ENCODE results near the gene CSTF2.

Gene CSTF2

DNA sequence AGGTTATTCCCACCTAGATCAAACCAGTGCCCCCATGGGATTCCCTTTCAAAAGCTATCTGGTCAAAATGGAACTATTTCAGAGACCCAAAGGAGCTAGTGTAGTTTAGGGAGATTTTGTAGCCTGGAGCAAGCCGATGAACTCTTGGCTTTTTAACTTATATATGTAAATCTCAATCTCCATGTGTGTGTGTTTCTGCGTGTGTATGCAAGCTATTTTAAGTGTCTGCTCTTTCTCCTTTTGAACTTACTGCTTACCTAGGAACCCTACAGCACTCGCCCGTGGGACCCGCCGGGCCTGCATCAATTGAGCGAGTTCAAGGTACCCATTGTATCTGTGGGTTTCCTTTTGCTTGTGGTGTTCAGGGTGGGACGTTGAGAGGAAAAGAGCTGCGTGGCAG lies 10.4 kb downstream of the CSTF2 start:
- no peak overlapping the region for H3K27ac ChIP-seq (ENCODE audit: low read depth, low read length)
- H3K4me1 ChIP-seq (ENCODE audit: control insufficient read depth, insufficient read depth, low read length), result no peaks in the 10 kb centered on the region
- no peaks in the 10 kb centered on the region for H3K27me3 ChIP-seq (ENCODE audit: control insufficient read depth, insufficient read depth, low read length)
- peaks cover 4% of the 10 kb centered on the region for H3K36me3 ChIP-seq (ENCODE audit: control insufficient read depth, insufficient read depth, low read length)
- H3K4me3 ChIP-seq (ENCODE audit: low read length), result no peak overlapping the region
- no peak overlapping the region for H3K9ac ChIP-seq (ENCODE audit: low read length)

DNA sequence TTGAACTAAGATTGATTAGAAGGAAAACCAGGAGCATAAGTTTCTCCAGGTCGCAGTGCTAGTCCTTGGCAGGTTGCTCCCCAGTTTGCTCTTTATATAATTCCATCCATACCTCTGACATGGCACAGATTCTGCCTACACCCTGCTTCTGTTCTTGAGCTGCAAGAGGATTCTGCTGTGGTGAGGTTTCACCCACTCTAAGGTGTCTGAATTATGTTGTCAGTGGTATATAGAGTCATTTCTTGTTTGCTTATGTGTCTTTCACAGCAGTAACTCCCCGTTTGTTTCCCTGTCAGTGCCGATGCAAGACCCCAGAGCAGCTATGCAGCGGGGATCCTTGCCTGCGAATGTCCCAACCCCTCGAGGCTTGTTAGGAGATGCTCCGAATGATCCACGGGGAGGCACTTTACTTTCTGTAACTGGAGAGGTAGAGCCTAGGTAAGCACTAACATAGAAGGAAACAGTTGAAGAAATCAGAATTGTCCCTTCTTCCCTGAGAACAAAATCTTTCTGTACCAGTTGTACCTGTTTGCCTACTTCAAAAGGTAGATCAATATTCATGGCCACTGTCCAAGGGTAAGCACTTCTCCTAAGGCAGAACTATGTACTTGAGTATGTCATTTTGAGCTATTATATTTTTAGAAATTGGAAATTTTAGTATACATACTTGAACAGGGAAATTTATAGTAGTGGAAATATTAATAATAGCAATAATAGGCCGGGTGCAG lies 11.2 kb downstream of the CSTF2 start:
- H3K27me3 ChIP-seq (ENCODE audit: control insufficient read depth, insufficient read depth, low read length), result no peaks in the 10 kb centered on the region
- H3K4me3 ChIP-seq (ENCODE audit: low read length), result no peak overlapping the region
- H3K27ac ChIP-seq (ENCODE audit: low read depth, low read length), result no peak overlapping the region
- H3K9ac ChIP-seq (ENCODE audit: low read length), result no peak overlapping the region
- H3K36me3 ChIP-seq (ENCODE audit: control insufficient read depth, insufficient read depth, low read length), result peaks cover 4% of the 10 kb centered on the region
- H3K4me1 ChIP-seq (ENCODE audit: control insufficient read depth, insufficient read depth, low read length), result no peaks in the 10 kb centered on the region

DNA sequence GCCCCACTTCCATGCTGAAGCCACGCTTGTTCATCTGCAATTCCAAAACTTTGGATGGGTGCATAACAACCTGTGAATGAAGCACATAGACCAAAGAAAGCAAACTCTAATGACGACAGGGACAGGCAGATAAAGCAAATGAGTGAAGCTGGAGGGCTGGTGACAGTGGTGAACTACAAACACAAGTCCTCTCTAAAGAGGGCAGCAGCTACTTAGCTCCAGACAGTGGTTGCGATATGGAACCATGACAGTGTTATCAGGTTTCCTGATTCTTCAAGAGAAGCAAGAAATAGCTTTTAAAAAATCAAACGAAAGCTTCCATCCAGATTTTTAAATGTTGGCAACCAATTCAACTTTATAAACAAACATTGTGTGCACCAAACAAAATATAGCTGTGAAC lies 30.1 kb downstream of the CSTF2 start:
- Histone ChIP-seq H3K9ac (ENCODE audit: low read length) (no peak overlapping the region), H3K4me3 (ENCODE audit: low read length) (no peak overlapping the region), H3K4me1 (ENCODE audit: control insufficient read depth, insufficient read depth, low read length) (no peaks in the 10 kb centered on the region), H3K27me3 (ENCODE audit: control insufficient read depth, insufficient read depth, low read length) (no peaks in the 10 kb centered on the region), H3K27ac (ENCODE audit: low read depth, low read length) (no peak overlapping the region), H3K36me3 (ENCODE audit: control insufficient read depth, insufficient read depth, low read length) (no peaks in the 10 kb centered on the region)

DNA sequence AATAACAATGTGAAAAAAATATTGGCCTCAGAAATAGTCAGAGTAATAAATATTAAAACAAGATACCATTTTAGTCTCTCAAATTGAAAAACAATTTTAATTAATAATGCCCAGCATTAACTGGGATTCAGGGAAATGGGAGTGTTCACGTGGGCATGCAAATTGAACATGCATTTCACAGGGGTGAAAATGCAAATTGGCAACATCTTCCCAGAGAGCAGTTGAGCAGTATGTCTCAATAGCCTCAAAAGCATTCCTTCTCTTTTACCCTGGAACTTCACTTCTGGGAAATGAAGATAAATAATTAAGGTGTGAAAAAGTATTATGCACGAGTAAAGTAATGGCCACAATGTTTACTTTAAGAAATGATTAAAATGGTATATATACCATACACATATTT lies 32.6 kb downstream of the CSTF2 start:
- H3K27me3 ChIP-seq (ENCODE audit: control insufficient read depth, insufficient read depth, low read length), result no peaks in the 10 kb centered on the region
- no peak overlapping the region for H3K27ac ChIP-seq (ENCODE audit: low read depth, low read length)
- H3K4me1 ChIP-seq (ENCODE audit: control insufficient read depth, insufficient read depth, low read length), result no peaks in the 10 kb centered on the region
- H3K9ac ChIP-seq (ENCODE audit: low read length), result no peak overlapping the region
- H3K4me3 ChIP-seq (ENCODE audit: low read length), result no peak overlapping the region
- H3K36me3 ChIP-seq (ENCODE audit: control insufficient read depth, insufficient read depth, low read length), result no peaks in the 10 kb centered on the region

DNA sequence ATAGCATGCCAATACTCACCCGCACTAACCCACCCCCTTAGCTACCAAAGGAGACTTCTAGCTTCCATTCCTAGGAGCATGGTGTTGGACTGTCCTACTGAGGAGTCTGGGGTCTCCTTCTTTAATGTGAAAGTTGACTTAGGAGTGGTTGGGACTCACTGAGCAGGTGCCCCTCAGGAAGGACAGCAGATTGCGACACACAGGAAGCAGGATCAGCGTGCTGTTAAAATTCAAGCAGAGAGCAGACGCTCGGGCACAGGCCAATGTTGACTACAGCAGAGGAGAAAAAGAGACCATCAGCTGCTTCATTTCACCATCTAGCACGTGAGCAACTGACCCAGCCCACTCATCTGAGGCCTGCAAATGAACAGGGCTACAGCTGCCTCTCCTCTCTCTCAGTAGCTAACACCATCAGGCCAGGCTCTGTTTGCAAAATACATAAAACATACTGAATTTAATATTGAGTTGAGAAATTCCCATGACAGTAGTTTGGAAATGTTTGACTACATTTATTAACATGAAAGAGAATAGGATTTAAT lies 43.2 kb downstream of the CSTF2 start:
- no peak overlapping the region for H3K27ac ChIP-seq (ENCODE audit: low read depth, low read length)

DNA sequence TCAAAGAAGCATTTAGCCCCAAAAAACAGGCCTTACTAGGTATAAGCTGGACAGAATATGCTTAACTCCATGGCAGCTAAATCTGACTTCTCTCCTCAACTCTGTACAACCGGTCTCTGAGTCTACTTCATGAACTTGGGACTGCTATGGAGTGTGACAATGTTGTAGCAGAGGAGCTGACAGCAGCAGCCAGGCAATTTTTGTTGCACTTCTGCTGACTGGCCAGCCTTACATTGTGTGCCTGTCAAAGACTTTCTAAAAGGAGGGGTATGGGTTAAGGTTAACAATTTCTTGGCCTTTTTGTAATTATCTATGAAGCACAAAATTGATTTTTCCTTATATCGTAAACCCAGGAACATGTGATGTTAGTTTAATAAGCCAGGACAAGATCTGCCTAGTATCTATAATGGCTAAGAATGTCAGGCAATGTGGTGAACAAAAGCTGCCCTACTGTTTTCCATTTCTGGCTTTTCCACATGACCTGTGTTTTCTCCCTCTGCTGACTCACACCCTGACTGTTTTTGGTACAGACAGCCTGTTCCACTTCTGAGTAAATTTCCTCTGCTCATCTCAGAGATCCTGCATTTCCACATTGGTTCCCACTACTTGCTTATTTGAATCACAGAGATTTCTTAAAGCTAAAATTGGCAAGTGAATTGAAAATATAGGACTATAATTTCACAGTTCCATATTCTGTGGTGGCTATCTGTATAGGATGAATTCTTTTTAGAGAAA lies 44.6 kb downstream of the CSTF2 start:
- Histone ChIP-seq H3K4me1 (ENCODE audit: control insufficient read depth, insufficient read depth, low read length) (peaks cover 9% of the 10 kb centered on the region), H3K4me3 (ENCODE audit: low read length) (no peak overlapping the region), H3K27me3 (ENCODE audit: control insufficient read depth, insufficient read depth, low read length) (no peaks in the 10 kb centered on the region), H3K9ac (ENCODE audit: low read length) (no peak overlapping the region), H3K27ac (ENCODE audit: low read depth, low read length) (peak overlapping the region; percentile 53), H3K36me3 (ENCODE audit: control insufficient read depth, insufficient read depth, low read length) (no peaks in the 10 kb centered on the region)

More for the DNA sequence above, 43.2 kb downstream of the CSTF2 start:
- H3K4me1 ChIP-seq (ENCODE audit: control insufficient read depth, insufficient read depth, low read length), result peaks cover 9% of the 10 kb centered on the region
- H3K27me3 ChIP-seq (ENCODE audit: control insufficient read depth, insufficient read depth, low read length), result no peaks in the 10 kb centered on the region
- no peak overlapping the region for H3K4me3 ChIP-seq (ENCODE audit: low read length)
- H3K9ac ChIP-seq (ENCODE audit: low read length), result no peak overlapping the region
- H3K36me3 ChIP-seq (ENCODE audit: control insufficient read depth, insufficient read depth, low read length), result no peaks in the 10 kb centered on the region

DNA sequence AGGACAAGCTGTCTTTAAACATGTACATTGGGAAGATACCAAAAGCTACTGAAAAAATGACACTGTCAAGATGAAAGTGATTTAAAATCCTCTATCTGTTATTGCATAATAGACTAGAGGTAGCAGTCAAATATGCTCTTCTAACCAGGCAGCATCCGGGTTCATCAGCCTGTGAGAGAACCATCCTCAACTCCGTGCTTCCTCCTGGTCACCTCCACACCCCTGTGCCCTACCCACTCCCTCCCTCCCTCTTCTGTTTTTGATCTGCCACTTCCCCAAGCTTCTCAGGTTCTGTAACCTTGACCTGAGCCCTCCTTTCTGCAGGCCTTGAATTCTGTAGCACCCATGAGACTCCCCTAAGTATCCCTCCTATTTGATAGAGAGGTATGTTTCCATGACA lies 48.1 kb downstream of the CSTF2 start:
- no peaks in the 10 kb centered on the region for H3K36me3 ChIP-seq (ENCODE audit: control insufficient read depth, insufficient read depth, low read length)
- H3K4me1 ChIP-seq (ENCODE audit: control insufficient read depth, insufficient read depth, low read length), result peaks cover 9% of the 10 kb centered on the region
- no peak overlapping the region for H3K27ac ChIP-seq (ENCODE audit: low read depth, low read length)
- no peaks in the 10 kb centered on the region for H3K27me3 ChIP-seq (ENCODE audit: control insufficient read depth, insufficient read depth, low read length)
- no peak overlapping the region for H3K9ac ChIP-seq (ENCODE audit: low read length)
- no peak overlapping the region for H3K4me3 ChIP-seq (ENCODE audit: low read length)

DNA sequence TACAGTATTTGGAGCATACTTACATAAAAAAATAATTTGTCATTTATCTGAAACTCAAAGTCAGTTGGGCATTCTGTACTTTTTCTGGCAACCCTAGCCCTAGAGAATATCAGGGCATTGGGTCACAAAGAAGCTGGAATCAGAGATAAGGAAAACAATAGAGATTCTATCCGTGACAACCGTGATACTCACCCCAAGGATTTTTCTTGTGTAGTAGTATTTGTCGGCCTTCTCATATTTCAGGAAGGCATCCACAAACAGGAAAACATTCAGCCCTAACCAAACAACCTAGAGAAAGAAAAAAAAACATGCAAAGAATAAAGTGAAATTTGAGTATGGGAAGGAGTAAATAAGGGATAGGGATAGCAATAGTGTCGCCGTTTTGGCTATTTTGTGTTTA lies 50.3 kb downstream of the CSTF2 start:
- Histone ChIP-seq H3K27me3 (ENCODE audit: control insufficient read depth, insufficient read depth, low read length) (no peaks in the 10 kb centered on the region), H3K9ac (ENCODE audit: low read length) (no peak overlapping the region), H3K4me1 (ENCODE audit: control insufficient read depth, insufficient read depth, low read length) (peaks cover under 1% of the 10 kb centered on the region), H3K4me3 (ENCODE audit: low read length) (no peak overlapping the region), H3K36me3 (ENCODE audit: control insufficient read depth, insufficient read depth, low read length) (no peaks in the 10 kb centered on the region), H3K27ac (ENCODE audit: low read depth, low read length) (no peak overlapping the region)

DNA sequence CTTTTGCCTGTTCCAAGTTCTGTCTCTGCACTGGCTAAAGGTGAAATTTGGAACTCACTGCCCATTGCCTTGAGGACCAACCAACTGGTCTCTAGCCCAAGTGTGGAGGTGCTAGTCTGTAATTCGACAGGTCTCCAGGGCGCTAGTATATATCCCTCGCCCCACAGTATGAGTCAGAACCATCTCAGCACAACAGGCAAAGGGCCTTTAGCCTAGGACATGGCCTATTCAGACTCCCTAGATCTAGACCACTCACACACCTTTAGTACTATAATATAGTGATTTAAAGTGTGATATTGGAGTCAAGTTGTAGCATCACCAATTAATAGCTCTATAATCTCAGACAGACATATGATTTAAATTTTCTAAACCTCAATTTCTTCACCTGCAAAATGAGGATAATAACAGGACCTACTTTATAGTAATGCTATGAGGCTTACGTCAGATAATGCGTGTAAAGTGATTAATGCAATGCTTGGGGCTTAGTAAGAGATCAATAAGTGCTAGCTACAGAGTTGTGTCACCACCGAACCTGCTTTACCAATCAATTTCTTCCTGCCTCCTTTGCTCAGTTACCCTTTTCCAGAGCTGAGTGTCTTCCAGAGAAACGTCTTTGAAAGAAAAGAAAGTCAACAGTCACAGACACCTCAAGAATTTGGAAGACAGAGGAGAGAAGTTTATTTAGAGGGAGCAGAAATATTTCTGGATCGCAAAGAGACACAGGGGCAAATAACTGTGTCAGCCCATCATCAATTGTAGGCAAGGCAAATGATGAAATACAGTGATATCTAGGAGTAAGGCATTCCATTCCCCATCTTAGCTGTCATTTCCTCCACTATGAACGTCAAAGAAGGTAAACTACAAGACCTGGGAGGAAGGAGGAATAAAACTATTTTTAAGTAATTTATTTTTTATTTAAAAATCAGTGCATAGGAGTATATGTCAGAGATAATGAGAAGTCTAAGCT lies 51.7 kb downstream of the CSTF2 start:
- no peaks in the 10 kb centered on the region for H3K4me1 ChIP-seq (ENCODE audit: control insufficient read depth, insufficient read depth, low read length)
- no peaks in the 10 kb centered on the region for H3K27me3 ChIP-seq (ENCODE audit: control insufficient read depth, insufficient read depth, low read length)
- H3K9ac ChIP-seq (ENCODE audit: low read length), result no peak overlapping the region
- H3K4me3 ChIP-seq (ENCODE audit: low read length), result peak overlapping the region; percentile 13
- H3K36me3 ChIP-seq (ENCODE audit: control insufficient read depth, insufficient read depth, low read length), result no peaks in the 10 kb centered on the region
- H3K27ac ChIP-seq (ENCODE audit: low read depth, low read length), result no peak overlapping the region

DNA sequence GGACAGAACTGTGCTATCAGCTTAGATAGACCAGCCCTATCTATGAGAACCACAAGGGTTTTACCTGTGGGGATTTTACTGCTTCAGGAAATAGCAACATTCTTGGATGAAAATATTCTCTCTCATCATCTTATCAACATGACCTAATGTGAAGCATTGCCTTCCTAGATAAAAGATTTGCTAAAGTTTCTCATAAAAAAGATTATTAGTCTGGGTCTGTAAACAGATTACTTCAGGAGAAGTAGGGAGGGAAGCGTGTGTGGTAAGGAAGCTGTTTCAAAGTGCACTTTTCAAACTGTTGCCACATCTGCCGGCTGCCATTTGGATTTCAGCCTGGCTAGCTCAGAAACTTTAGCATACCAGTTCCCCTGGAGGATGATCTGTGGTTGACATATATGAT lies 54.1 kb downstream of the CSTF2 start, which contains the start of gene NOX1:
Gene NOX1 (minus strand): TSS at position 35 of the 400 bp plus-strand sequence. CDS start 220 bp downstream, outside the sequence.
- Histone ChIP-seq H3K9ac (ENCODE audit: low read length) (no peak within 1 kb of the TSS), H3K27ac (ENCODE audit: low read depth, low read length) (no peak within 1 kb of the TSS), H3K27me3 (ENCODE audit: control insufficient read depth, insufficient read depth, low read length) (no peaks in the 10 kb centered on the region), H3K36me3 (ENCODE audit: control insufficient read depth, insufficient read depth, low read length) (no peaks in the 10 kb centered on the region), H3K4me1 (ENCODE audit: control insufficient read depth, insufficient read depth, low read length) (no peaks in the 10 kb centered on the region), H3K4me3 (ENCODE audit: low read length) (no peak within 1 kb of the TSS)

DNA sequence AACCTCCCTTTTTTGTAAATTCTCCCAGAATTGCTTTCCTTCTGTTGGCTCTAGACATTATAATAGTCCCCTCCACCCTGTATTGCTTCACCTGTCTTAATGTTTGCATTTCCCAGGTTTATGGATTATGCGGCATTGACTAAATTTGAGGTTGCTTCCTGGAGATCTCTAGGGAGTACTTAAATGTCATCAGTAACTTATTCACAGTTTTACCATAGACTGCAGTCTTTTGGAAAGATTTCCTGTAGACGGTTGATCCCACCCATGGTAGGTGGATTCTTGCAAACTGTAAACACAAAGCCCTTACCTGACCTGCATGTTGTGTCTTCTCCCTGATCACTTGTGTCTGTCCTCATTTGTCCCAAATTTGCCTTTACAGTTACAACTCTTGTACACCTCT lies 60.2 kb downstream of the CSTF2 start:
- H3K4me3 ChIP-seq (ENCODE audit: low read length), result no peak overlapping the region
- H3K36me3 ChIP-seq (ENCODE audit: control insufficient read depth, insufficient read depth, low read length), result no peaks in the 10 kb centered on the region
- no peaks in the 10 kb centered on the region for H3K27me3 ChIP-seq (ENCODE audit: control insufficient read depth, insufficient read depth, low read length)
- H3K27ac ChIP-seq (ENCODE audit: low read depth, low read length), result no peak overlapping the region
- no peaks in the 10 kb centered on the region for H3K4me1 ChIP-seq (ENCODE audit: control insufficient read depth, insufficient read depth, low read length)
- no peak overlapping the region for H3K9ac ChIP-seq (ENCODE audit: low read length)

DNA sequence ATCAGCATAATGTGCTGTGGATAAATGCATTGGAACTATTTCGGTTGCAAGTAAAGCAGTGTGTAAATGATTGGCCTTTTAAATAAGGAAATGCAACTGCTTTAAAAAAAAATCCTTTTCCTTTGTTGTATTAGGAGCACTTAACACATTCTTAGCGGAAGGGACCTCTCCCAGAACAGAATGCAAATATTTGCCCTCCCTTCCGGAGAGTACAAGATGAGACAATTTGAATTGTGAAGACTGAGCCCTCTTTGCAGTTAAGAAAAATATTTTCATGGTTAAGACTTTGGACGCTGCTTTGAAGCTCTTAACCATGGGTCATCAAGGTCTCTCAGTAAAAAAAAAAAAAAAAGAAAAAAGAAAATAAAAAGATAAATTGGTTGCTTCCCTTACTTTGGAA lies 63.5 kb downstream of the CSTF2 start:
- H3K36me3 ChIP-seq (ENCODE audit: control insufficient read depth, insufficient read depth, low read length), result no peaks in the 10 kb centered on the region
- H3K9ac ChIP-seq (ENCODE audit: low read length), result no peak overlapping the region
- no peak overlapping the region for H3K4me3 ChIP-seq (ENCODE audit: low read length)
- H3K4me1 ChIP-seq (ENCODE audit: control insufficient read depth, insufficient read depth, low read length), result no peaks in the 10 kb centered on the region
- H3K27ac ChIP-seq (ENCODE audit: low read depth, low read length), result no peak overlapping the region
- H3K27me3 ChIP-seq (ENCODE audit: control insufficient read depth, insufficient read depth, low read length), result no peaks in the 10 kb centered on the region
